ENCODE measurements around the gene BEGAIN.

The BEGAIN gene

DNA sequence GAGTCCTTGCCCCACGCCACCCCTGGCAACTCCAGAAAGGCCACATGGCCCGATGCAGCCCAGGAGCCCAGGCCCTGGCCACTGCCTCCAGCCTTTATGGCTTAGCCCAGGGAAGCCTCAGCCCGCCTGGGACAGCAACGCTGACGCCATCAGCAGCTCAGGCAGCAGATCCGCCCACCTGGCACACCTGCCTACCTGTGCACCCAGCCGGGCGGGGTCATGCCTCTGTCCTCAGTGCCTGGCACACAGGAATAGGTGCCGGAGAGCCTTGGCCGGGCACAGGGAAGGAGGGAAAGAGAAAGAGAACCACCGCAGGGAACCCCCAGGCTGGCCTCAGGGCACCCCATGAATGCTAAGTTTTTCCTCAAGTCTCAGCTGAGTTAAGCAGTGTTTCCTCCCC is 21.1 kb downstream of the BEGAIN start:
- no peak for DNase-seq (ENCODE audit: low read depth)
- no peak for TF ChIP-seq CTCF (IDR thresholded peaks at IDR 0.05; ENCODE audit: low read depth, low read length, missing control alignments)
- in situ Hi-C loops (cut with HindIII; ENCODE audit: low sequenced_read_pairs) = no loop called here
- H3K4me3 ChIP-seq (ENCODE audit: low read depth, low read length) = no peak overlapping the region

DNA sequence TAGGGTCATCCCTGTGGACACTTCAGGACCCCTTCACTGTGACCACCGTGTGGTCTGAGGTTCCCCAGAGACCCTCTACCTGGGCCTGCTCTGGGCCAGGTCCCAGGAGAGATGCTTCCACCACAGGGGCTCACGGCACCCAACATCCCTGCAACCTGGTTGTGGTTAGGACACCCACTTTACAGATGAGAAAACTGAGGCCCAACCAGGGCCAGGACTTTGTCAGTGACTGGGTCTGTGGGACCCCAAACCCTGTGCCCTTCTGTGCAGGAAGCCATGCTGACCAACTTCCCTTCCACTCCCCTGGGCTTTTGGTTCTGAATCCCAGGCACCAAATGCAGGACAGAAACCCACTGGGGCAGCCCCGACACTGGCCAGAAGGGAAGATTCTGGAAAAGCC is 21.6 kb downstream of the BEGAIN start:
- no peak for TF ChIP-seq CTCF (IDR thresholded peaks at IDR 0.05; ENCODE audit: low read depth, low read length, missing control alignments)
- DNase-seq (ENCODE audit: low read depth) = no peak
- in situ Hi-C loops (cut with HindIII; ENCODE audit: low sequenced_read_pairs) = no loop called here
- no peak overlapping the region for H3K4me3 ChIP-seq (ENCODE audit: low read depth, low read length)

- no peak for TF ChIP-seq CTCF (IDR thresholded peaks at IDR 0.05; ENCODE audit: low read depth, low read length, missing control alignments)
- in situ Hi-C loops (cut with HindIII; ENCODE audit: low sequenced_read_pairs) = no loop called here
- DNase-seq (ENCODE audit: low read depth) = no peak
- no peak overlapping the region for H3K4me3 ChIP-seq (ENCODE audit: low read depth, low read length)
Observed at GRCh38 chr14:100564512-100564911, 22.7 kb downstream of the BEGAIN start.

DNA sequence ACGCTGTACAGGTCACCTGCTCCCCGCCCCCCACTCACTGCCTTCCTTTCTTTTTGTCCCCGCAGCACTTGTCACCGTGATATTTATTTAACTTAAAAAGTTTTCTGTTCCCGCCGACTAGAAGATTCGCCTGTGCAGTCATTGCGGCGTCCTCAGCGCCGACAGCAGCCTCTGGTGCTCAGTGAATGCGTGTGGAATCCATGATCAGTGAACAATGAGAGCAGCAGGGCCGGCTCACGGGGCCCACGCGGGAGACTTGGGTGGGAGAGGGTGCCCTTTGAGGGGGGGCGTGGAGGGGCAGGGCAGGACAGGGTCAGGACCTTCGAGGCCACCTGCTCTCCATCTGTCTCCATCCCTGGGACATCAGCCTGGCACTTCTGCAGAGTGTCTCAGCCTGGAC is 24.5 kb downstream of the BEGAIN start:
- no peak overlapping the region for H3K4me3 ChIP-seq (ENCODE audit: low read depth, low read length)
- no peak for TF ChIP-seq CTCF (IDR thresholded peaks at IDR 0.05; ENCODE audit: low read depth, low read length, missing control alignments)
- in situ Hi-C loops (cut with HindIII; ENCODE audit: low sequenced_read_pairs) = no loop called here
- no peak for DNase-seq (ENCODE audit: low read depth)

DNA sequence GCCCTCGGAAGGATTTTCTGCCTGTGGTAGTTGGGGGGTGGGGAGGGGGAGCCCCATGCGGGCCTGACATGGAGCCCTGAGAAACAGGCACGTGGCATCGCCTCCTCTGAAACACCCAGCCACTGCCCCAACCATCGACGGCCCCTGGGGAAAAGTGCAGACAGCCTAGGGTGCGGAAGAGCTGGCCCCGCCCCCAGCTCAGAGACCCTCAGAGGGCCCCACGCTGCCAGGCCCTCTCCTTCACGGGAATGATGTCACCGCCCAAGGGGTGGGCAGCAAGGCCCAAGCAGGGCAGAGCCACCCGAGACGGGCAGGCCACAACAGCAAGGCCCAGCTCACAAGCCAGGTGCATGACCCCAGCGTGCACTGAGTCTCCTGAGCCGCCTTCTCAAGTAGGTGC is 26.2 kb downstream of the BEGAIN start:
- TF ChIP-seq CTCF (IDR thresholded peaks at IDR 0.05; ENCODE audit: low read depth, low read length, missing control alignments) = no peak
- DNase-seq (ENCODE audit: low read depth) = no peak
- in situ Hi-C loops (cut with HindIII; ENCODE audit: low sequenced_read_pairs) = no loop called here
- H3K4me3 ChIP-seq (ENCODE audit: low read depth, low read length) = no peak overlapping the region

DNA sequence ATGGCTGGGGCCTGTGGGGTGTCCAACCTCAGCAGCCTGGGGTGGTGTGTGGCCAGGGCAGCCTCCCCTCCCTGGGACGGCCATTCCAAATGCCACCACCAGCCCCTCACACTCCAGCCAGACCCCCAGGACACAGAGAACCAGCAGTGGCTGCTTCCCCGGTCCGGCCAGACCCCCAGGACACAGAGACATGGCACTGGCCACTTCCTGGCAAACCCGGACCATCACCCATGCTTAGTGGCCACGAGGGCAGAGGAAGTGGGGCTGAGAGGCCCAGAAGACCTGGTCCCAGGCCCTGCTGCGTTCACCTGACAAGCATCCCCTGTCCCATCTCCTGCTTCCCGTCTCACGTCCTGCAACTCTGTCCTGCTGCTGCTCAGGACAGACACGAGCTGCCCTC is 26.7 kb downstream of the BEGAIN start:
- H3K4me3 ChIP-seq (ENCODE audit: low read depth, low read length) = no peak overlapping the region
- no peak for TF ChIP-seq CTCF (IDR thresholded peaks at IDR 0.05; ENCODE audit: low read depth, low read length, missing control alignments)
- no peak for DNase-seq (ENCODE audit: low read depth)
- in situ Hi-C loops (cut with HindIII; ENCODE audit: low sequenced_read_pairs) = no loop called here

- TF ChIP-seq CTCF (IDR thresholded peaks at IDR 0.05; ENCODE audit: low read depth, low read length, missing control alignments) = no peak
- no peak for DNase-seq (ENCODE audit: low read depth)
- in situ Hi-C loops (cut with HindIII; ENCODE audit: low sequenced_read_pairs) = no loop called here
- no peak overlapping the region for H3K4me3 ChIP-seq (ENCODE audit: low read depth, low read length)
Observed at GRCh38 chr14:100559455-100559854, 27.8 kb downstream of the BEGAIN start.

Measured in astrocyte of the cerebellum (primary cell).